NCI-H1105 (cell line): ENCODE results near the gene ADRB1.

Experiments used
- DNase-seq: peaks from one replicate; lab custom pipeline; 2025; lab: John Stamatoyannopoulos, UW

Gene ADRB1

DNA sequence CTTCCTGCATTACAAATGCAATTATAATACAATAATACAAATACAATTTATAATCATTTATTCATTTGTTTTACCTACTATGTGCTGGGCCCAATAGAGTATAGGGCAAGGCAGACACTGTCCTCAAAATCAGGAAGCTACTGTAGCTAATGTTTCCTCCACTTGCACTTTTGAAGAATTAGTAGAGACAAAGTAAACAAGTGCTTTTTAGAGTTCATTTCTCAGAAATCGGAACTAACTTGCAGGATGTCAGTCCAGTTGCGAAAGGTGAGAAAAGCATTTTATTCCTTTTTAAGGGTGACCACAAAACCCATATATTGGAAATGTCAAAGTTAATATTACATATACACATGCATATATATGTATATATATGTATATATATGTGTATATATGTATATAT lies 14.2 kb downstream of the ADRB1 start:
- DNase-seq, result no peak

DNA sequence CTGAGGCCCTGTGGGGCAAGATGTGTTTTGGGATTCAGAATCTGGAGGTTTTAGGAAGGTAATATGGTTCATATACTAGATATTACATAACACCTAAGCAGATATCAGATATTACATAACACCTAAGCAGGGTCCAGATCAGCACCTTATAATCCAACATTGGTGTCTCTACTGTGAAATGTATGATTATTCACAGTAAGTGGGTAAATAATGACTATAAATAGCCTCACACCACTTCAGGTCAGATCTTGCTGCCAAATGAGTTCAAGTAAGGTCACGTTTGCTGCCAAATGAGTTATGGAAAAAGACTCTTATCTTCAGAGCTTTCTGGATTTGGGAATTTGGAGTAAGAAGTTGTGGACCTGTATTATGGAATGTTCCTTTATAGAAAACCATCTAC lies 14.6 kb downstream of the ADRB1 start:
- DNase-seq, result no peak

DNA sequence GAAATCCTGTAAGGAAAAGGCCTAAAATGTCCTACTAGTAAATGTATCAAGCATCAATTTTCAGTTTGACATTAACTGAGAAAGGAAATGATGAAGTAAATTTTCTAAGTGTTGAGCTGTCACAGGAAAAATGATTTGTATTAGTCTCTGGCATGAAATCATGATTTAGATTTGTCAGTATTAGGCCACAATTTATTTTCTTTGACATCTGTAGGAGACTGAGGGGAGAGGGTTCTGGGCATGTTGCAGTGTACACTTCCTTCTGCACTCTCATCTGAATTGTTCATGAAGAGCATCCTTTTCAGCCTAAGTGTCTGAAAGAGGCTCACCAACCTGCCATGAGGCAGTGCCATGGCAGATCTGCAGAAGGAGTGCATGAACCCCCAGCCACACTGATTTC lies 15.9 kb downstream of the ADRB1 start:
- DNase-seq, result no peak

DNA sequence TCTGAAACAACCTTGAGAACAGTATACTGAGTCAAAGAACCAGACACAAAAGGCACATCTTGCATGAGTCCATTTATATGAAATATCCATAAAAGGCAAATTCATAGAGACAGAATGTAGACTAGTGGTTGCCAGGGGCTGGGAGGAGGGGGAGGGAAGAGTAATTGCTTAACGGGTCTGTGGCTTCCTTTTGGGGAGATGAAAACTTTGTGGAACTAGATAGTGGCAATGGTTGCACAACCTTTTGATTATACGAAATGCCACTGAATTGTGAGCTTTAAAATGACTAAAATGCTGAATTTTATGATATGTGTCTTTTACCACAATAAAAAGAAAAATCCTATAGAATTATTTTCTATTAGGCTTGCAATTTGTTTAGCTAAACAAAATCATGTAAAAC lies 16.8 kb downstream of the ADRB1 start:
- no peak for DNase-seq

DNA sequence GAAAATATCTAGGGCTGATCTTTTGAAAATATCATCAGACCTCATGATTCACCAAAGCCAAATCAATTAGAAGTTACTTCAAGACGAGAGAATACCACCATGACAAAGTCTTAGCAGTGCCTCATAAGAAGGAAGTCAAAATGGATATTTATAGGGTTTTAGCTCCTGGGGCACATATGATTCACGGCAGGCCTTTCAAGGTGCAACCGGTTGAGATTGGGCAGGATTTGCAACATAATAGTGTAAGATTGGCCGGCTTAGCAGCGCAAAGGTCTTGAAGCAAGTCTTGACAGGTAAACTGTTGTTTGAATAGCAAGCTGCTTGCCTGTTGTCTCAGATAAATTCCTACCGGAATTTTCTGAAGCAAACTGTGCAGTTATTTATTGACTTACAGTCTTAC lies 17.5 kb downstream of the ADRB1 start:
- DNase-seq, result no peak

DNA sequence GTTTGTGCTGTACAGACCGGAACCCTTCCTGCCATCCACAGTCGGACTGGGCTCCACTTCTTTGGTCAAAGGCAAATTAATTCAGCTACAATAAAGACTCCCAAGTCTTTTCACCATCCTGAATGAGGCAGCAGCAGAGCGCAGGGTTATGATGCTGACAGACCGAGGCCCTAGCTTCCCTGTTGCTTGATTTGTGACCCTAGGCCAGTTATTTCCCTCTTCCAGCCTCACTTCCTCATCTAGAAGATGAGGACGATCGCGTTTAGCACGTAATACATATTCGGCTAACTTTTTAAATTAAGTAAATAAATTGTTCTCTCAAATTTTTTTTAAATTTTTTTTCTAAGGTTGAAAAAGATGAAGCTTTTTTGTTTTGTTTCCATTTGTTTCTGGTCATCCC lies 18.1 kb downstream of the ADRB1 start:
- DNase-seq, result no peak

DNA sequence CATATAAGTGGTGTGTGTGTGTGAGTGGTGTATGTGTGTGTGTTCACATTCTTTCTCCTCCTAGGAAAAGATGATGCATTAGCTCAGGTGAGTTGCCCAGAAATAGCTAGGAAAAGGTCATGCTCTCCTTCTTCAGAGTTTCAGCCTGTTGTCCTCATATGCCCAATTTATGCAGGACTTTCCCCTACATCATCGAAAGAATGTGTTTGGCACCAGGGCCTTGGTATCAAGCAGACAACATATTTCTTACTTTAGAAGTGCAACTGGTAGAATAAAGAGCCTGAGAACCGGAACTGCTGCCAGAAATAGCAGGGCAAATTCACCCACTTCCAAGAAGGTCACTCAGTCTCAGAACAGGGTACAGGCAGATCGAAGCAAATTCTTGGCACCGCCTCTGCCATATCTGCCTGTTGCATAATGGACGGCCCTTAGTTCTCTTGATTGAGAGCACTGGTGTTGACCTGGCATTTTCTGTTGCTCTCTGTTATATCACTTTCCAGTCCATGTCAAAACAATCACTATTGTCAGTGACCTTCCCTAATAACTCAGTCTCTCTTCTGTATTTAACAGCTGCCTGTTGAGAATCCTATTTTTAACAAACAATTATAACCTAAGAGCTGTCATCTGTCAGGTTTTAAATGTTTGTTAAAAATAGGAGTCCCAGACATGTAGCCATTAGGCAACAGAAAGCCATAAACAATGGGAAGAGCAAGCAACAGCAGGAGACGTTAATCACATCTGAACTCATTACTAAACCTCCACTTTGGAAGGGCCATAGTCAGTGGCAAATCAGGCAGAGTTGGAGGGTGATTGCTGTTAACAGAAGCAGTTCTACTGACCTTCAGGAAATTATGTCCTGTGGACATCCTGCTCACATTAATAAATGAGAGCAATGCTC lies 20.7 kb downstream of the ADRB1 start:
- no peak for DNase-seq

DNA sequence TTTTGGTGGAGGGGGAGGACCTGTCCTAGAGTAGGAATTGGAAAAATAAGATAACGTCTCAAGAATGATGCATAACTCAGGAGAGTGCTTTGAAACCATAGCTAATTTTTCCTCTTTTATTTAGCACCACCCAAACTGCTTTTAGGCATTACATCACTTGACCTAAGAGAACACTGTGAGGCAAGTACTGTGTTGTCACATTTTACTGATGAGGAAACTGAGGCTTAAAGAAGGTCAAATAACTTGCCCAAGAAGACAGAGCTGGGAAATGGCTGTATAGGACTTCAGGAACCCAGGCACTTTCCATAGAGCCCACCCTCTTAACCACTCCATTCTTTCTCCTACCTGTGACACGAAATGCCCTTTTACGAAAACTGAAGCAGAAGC lies 21.4 kb downstream of the ADRB1 start:
- DNase-seq, result no peak

DNA sequence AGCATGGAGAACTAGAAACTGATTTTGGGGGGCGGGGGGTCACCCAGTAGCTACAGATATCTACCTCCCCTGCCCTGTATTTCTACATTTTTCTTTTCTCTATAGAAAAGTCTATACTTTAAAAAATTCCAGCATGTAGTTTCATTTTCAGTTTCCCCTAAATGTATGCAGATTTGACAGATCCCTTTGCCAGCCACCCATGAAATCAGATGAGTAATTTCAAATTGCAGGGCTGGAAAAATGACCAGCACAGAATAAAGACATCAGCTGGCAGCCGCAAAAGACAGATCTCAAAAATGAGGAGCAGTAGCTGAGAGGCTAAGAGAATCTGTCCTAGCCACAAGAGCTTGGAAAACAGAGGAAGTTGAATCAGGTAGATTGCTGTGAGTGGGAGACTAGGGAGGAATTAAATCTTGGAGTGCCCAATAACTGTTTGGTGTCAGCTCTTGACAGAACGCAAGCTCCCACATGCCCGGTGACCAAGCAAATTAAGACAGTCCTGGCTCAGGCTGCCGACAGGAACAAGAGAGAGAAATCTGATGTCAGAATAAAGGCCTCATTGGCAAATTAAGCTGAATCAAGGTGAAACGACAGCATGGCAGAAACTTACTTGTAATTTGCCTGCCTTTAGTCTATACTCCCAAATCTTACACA lies 24.5 kb downstream of the ADRB1 start:
- DNase-seq, result no peak

DNA sequence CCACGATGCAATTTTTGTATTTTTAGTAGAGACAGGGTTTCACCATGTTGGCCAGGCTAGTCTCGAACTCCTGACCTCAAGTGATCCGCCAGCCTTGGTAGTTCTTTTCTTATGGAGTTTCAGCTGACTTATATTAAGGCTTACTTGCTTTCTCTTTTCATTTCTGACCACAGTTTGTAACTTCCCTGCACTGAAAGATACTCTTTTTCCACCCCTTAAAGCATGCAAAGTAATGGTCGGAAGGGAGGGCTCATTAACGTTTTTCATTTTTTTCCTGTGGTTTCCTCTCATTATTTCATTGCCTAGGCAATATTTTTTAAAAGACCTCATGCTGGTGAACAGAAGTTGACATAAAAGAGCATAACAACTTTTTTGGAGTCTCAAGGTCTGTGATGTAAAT lies 27.0 kb downstream of the ADRB1 start:
- no peak for DNase-seq

DNA sequence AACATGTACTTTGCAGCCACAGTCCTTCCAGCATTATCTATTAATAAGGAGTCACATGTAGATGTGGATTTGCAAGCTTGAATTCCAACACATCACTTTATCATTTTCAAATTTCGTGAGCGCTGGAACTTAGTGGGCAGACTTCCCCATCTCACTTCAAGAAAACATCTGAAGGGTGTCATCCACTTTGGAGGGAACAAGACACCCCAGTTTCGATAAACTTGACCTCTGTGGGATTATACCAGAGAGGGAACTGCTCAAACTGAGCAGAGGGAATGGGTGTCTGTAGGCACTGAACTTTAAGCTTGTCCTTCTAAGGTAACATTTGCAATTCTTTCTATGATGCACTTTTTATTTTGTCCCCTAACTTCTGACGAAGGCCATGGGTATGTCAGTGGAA lies 27.5 kb downstream of the ADRB1 start:
- no peak for DNase-seq

DNA sequence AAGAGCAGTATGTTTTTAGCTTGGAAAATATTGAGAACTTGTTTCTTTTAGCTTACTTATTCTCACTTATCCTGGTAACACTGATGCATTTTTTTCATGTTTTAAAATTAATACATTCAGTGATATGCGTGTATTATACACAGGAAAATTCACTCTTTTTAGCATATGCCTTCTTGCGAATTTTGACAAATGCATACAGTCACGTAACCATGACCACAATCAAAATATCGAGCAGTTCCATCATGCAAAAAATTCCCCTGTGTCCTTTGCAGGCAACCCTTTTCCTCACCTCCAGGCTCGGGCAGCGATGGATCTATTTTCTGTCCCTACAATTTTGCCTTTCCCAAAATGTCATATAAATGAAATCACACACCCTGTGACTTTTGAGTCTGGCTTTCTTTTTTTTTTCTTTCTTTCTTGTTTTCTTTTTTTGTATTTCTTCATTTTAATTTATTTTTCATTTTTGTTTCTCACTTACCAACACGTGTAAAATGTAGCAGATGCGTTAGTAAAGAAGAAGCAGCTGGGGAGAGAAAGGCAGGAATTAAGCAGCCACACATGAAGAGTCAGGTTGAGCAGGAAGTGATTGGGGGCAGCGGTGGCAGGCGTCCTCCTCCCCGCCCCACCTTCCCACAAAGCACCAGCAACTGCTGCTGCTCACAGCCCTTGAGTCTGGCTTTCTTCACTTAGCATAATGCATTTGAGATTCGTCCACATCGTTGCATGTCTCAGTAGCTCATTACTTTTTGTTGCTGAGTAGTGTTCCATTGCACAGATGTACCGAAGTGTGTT lies 29.9 kb downstream of the ADRB1 start:
- DNase-seq, result no peak

DNA sequence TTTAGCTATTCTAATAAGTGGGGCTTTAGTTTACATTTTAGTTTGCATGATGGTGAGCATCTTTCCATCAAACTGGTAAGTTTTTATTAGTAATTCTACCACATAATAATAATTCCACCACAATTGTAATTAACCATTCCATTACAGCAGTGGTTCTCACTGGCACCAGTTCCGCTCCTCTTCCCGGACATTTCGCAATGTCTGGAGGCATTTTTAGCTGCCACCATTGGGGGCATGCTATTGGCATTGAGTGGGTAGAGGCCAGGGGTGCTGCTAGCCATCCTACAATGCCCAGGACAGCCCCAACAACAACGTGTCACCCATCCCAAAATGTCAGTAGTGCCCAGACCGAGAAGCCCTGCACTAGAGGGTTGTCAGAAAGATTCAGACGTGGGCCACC lies 31.4 kb downstream of the ADRB1 start:
- DNase-seq, result no peak

DNA sequence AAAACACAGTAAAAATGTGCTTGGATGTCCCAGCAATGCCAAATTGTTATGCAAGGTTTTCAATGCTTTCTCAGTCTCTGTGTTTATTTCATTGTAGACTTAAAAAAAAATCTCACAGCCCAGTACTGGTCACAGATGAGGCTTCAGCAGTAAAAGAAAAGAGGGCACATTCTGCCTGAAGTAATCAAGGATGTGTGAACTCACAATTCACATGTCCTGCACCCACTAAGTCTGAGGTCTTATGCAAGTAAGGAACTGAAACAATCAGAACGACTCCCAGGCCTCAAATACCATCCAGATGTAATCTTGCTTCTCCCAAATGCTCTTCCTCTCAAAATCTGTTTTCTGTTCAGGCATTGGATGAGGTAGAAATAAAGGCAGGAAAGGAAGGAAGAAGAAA lies 33.7 kb downstream of the ADRB1 start:
- no peak for DNase-seq

DNA sequence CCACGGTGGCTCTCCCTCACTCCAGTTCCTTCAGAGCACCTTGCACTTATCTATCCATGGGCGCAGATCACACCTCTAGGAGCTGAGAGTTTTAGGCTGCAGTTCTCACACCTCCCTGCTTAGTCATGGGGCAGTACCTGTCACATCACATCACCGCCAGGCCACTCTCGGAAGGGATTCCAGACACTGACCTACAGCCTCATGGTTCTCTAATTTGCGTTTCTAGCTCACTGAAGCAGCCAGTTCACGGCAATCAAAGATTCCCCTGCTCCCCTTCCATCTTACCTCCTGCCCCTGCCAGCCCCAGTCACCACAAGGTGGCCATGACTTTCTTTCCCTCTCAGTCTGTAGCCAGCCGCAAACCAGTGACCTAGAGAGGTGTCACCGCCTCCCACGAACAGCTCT lies 34.2 kb downstream of the ADRB1 start:
- no peak for DNase-seq

DNA sequence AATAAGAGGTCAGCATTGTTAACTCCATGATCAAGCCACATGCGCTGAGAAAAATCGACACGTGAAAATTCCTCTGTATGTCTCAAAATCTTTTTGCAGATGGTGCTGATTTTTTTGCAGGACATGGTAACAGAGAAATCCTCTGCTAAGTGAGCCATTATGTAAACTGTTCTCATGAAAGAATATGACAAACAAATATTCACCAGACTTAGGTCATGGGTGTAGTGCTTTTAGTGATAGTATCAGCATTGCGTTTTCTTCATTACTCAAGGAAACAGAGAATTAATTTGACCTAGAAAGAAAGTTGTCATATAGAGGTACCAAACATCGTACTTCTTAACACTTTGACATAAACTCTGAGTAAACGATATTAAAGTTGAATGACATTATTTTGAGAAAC lies 34.7 kb downstream of the ADRB1 start:
- DNase-seq, result no peak

DNA sequence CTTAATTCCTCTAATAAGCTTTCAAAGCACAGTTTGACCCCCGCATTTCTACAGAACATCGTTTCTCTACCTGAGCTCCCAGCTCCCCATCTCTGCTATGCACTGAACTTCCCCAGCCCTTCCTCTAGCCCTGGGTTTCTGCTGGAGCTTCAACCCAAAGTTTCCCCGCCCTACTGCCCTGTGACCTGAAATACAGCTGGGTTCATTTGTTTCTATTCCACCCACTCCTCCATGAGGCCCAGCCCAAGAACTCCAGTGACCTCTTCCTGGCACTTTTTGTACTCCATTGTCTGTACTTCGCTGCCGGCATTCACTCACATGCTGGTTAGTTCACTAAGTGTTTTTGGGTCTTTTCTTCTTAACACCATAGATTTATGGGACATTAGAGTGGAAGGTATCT lies 35.8 kb downstream of the ADRB1 start:
- DNase-seq, result no peak

DNA sequence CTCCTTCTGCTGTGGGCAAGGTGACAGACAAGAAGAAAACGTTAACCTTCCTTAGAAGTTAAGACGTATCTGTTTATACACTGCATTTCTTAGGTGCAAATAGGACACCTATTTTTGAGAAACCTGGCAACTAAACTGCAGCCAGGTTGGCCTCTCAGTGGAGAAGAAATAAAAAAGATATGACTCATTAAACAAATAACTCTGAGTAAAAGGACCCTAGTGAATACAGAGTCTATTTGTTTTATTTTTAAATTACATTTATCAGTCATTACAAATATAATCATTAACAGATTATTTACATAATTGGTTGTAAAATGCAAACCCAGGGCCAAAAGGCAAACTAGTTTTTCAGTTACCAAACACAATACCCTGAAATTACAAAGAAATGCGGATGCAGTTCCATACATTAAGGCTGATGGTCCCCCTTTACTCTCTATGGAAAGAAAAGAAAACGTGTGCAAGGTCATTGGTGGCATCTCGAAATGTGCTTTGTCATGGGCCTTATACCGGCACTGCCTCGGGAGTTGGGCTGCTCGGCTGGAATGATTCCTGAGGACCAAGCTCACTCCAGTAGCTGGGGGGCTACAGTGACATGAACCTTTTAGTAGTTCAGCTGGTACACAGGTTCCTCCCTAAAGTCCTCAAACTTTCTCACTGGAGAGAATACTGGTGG lies 38.4 kb downstream of the ADRB1 start:
- DNase-seq, result no peak

DNA sequence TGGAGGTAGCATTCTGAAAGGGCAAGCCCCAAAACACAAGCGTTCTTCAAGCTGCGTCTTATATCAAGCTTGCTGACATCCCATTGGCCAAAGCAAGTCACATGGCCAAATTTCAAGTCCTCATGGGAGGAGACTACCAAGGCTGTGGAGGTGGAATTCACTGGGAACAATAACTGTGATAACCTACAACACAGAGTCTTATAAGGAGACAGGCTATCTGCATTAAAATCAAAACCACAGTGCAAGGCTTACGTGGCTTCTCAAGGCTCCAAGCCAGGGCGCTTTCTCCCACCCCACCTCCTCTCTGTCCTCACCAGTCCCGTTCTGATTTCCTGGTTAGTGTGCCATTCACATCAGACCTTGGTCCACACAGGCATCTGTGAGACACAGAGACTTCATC lies 39.4 kb downstream of the ADRB1 start:
- no peak for DNase-seq

DNA sequence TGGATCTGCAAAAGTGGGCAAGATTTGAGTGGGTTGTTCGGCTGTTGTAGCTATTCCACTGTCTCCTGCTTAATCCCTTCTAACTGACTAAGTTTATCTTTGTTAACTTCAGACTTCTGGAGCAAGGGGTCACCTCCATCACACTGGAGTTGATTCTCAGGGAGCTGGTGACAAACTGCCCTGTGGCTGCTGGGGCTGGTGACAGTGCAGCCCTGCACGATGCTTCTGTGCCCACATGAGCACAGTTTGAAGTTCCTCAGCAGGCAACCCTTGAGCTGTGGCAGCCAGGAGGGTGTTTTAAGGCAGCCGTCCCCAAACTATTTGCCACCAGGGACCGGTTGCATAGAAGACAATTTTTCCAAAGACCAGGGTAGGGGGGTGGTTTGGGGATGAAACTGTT lies 40.5 kb downstream of the ADRB1 start:
- no peak for DNase-seq

DNA sequence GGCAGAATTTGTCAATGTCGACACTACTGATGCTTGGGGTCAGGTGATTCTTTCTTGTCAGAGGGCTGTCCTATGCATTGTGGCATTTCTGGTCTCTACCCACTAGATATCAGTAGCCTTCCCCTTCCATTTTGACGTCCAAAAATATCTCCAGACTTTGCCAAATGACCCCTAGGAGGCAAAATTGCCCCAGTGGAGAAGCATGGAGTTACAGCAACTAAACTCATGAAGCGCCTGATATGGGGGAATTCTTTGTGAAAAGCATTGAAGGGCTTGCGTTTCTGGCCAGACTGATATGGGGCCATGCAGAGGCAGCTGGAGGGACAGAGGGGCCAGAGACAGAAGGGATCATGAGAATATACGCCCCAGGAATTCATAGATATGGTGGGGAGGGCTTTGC lies 43.6 kb downstream of the ADRB1 start:
- DNase-seq, result no peak

DNA sequence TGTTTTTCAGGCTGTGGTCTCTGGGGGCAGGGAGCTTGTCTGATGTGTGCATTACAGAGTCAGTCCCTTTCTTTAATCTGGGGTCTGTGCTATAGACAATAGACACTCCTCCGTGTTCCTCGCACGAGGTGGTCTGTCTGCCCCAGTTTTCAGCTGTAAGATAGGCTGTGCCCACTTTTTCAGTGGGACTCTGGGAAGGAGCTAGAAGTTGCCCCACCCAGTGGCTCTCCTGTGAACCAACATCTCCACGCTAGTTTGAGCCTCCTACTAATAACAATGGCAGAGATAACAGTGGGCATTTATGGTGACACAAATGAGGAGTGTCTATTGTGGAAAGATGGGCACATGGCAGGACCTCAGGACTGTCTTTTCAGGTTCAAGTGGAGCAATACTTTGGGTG lies 44.0 kb downstream of the ADRB1 start:
- DNase-seq, result no peak
